Measurements from ENCODE around the gene KRT83. TPM values are rescaled to one million over a fixed set of nuclear protein-coding genes. Genes with fewer than 3 reads are reported as not detected.

Gene KRT83
- total RNA-seq, 1 donor from 2014 or later, result not detected

Other genes starting within 250 kb of the KRT83 start
- gene SMIM41, start 241.7 kb downstream of the KRT83 start, total RNA-seq, result 6.1 TPM
- gene KRT80, start 129.4 kb downstream of the KRT83 start, total RNA-seq, result 8.6 TPM
- gene KRT7, start 88.2 kb downstream of the KRT83 start, total RNA-seq, result 664 TPM
- gene KRT86, start 46.8 kb downstream of the KRT83 start, total RNA-seq, result 1.1 TPM
- not detected for gene KRT81, start 29.9 kb downstream of the KRT83 start, total RNA-seq
- not detected for gene KRT85, start 46.1 kb upstream of the KRT83 start, total RNA-seq
- gene KRT84, start 64.3 kb upstream of the KRT83 start, total RNA-seq, result not detected
- not detected for gene KRT82, start 84.9 kb upstream of the KRT83 start, total RNA-seq
- not detected for gene KRT75, start 113.0 kb upstream of the KRT83 start, total RNA-seq
- not detected for gene KRT6B, start 130.7 kb upstream of the KRT83 start, total RNA-seq
- gene KRT6C, start 152.4 kb upstream of the KRT83 start, total RNA-seq, result not detected
- 3.0 TPM for gene KRT6A, start 171.9 kb upstream of the KRT83 start, total RNA-seq
- 8.8 TPM for gene KRT5, start 199.0 kb upstream of the KRT83 start, total RNA-seq
- not detected for gene KRT71, start 231.7 kb upstream of the KRT83 start, total RNA-seq

Data from upper lobe of right lung (tissue), 1 donor.